GM21390 (cell line): ENCODE data around the gene AIFM1.
"Not testable (repeated sequence)": the region's sequence is repeated elsewhere in the genome, so short reads cannot be mapped to it uniquely, and the experiment has no call there.

Experiments
- ATAC-seq: cut with Tn5 transposase; IDR thresholded peaks from one replicate; pipeline ENCODE4 v1.9.1; 2021; ENCODE audit not compliant: unreplicated experiment

Gene AIFM1

GRCh38 chrX:130120746-130121504 is 44.7 kb downstream of the AIFM1 start:
- peak; percentile 73 for ATAC-seq

GRCh38 chrX:130120321-130120731 is 45.3 kb downstream of the AIFM1 start:
- peak; percentile 34 for ATAC-seq

- ATAC-seq = no peak
Observed at GRCh38 chrX:130119312-130119898, 46.2 kb downstream of the AIFM1 start.

GRCh38 chrX:130118441-130119311 is 47.0 kb downstream of the AIFM1 start:
- no peak for ATAC-seq

- ATAC-seq = no peak
Observed at GRCh38 chrX:130117166-130117565, 48.5 kb downstream of the AIFM1 start.

GRCh38 chrX:130115119-130115885 is 50.3 kb downstream of the AIFM1 start:
- not testable (repeated sequence) for ATAC-seq

GRCh38 chrX:130114141-130114588 is 51.5 kb downstream of the AIFM1 start:
- no peak for ATAC-seq

GRCh38 chrX:130111220-130112154 is 54.2 kb downstream of the AIFM1 start:
- no peak for ATAC-seq

GRCh38 chrX:130110379-130111219 is 55.0 kb downstream of the AIFM1 start, which contains the start of gene ELF4:
ELF4 (minus strand) TSS chrX:130110497; CDS start chrX:130081330, 29,167 bp downstream.
- peak; percentile 43 for ATAC-seq

- no peak for ATAC-seq
Observed at GRCh38 chrX:130109429-130110378, 55.9 kb downstream of the AIFM1 start.

- ATAC-seq = peak; percentile 71
Observed at GRCh38 chrX:130108647-130109428, 56.8 kb downstream of the AIFM1 start.

- ATAC-seq = no peak
Observed at GRCh38 chrX:130106071-130106470, 59.6 kb downstream of the AIFM1 start.

- ATAC-seq = no peak
Observed at GRCh38 chrX:130105244-130105643, 60.4 kb downstream of the AIFM1 start.

GRCh38 chrX:130103605-130104004 is 62.0 kb downstream of the AIFM1 start:
- ATAC-seq = no peak

GRCh38 chrX:130100180-130100579 is 65.5 kb downstream of the AIFM1 start:
- no peak for ATAC-seq

GRCh38 chrX:130098210-130098552 is 67.5 kb downstream of the AIFM1 start:
- no peak for ATAC-seq
